BLaER1 treated with 17β-estradiol and CSF1 and Interleukin-3, amounts not matched to agents 10 nM and 100 nM (cell line): ENCODE measurements around the gene COL9A3.
A peak's percentile ranks its signal among the peaks of the same experiment; 100 is the strongest.

Experiments used
- H3K27ac ChIP-seq, 11 experiments: shearing (Covaris generic); formaldehyde crosslinking; 2 replicates each; pipeline ENCODE4 v1.8.1; 2022
- H3K27me3 ChIP-seq, 11 experiments: shearing (Covaris generic); formaldehyde crosslinking; 2 replicates each; pipeline ENCODE4 v1.8.1; 2022
- H3K36me3 ChIP-seq, 11 experiments: shearing (Covaris generic); formaldehyde crosslinking; 2 replicates each; pipeline ENCODE4 v1.8.1; 2022
- H3K4me1 ChIP-seq, 10 experiments: shearing (Covaris generic); formaldehyde crosslinking; 2 replicates each; pipeline ENCODE4 v1.8.1; 2022
- H3K4me2 ChIP-seq, 11 experiments: shearing (Covaris generic); formaldehyde crosslinking; 2 replicates each; pipeline ENCODE4 v1.8.1; 2022
- H3K4me3 ChIP-seq, 10 experiments: shearing (Covaris generic); formaldehyde crosslinking; 2 replicates each; pipeline ENCODE4 v1.8.1; 2022
- H3K9ac ChIP-seq, 11 experiments: shearing (Covaris generic); formaldehyde crosslinking; 2 replicates each; pipeline ENCODE4 v1.8.1; 2022
- H3K9me3 ChIP-seq, 11 experiments: shearing (Covaris generic); formaldehyde crosslinking; replicated peaks in 1 of 11; 2 replicates each; pipeline ENCODE4 v1.8.1; 2022
- H4K20me1 ChIP-seq, 11 experiments: shearing (Covaris generic); formaldehyde crosslinking; 2 replicates each; pipeline ENCODE4 v1.8.1; 2022
- Cebpa-rat ChIP-seq, 11 experiments: shearing (Covaris generic); IDR thresholded peaks; 2 replicates each; pipeline ENCODE4 v1.8.1; 2022

The COL9A3 gene

GRCh38 chr20:62782149-62782892 is 34.5 kb upstream of the COL9A3 start:
- Histone ChIP-seq H3K4me1 (peaks cover 76 to 98% (median 96%) of the 10 kb centered on the region in 10 experiments), H3K36me3 (no peaks in the 10 kb centered on the region), H3K9ac (peak overlapping the region in 7 of 11 experiments; percentile 7 to 43 (median 12); a peak in 7 of 22 replicates), H3K27me3 (peaks cover 0 to 15% (median 0%) of the 10 kb centered on the region in 11 experiments; a peak in 8 of 22 replicates), H4K20me1 (no peaks in the 10 kb centered on the region), H3K4me2 (peak overlapping the region; percentile 59 to 93 (median 78)), H3K4me3 (no peak overlapping the region; a peak in 1 of 20 replicates), H3K27ac (peak overlapping the region in 8 of 11 experiments; percentile 23 to 67 (median 56); a peak in 13 of 22 replicates), H3K9me3 (peaks cover 0 to 13% (median 0%) of the 10 kb centered on the region in 11 experiments; a peak in 6 of 22 replicates)
- TF ChIP-seq Cebpa-rat (IDR thresholded peaks at IDR 0.05), result no peak

- peak overlapping the region; percentile 59 to 93 (median 78) for H3K4me2 ChIP-seq
- H3K27me3 ChIP-seq, result peaks cover 0 to 15% (median 0%) of the 10 kb centered on the region in 11 experiments; a peak in 8 of 22 replicates
- no peaks in the 10 kb centered on the region for H4K20me1 ChIP-seq
- no peak for TF ChIP-seq Cebpa-rat (IDR thresholded peaks at IDR 0.05)
- peaks cover 0 to 14% (median 0%) of the 10 kb centered on the region in 11 experiments; a peak in 6 of 22 replicates for H3K9me3 ChIP-seq
- no peak overlapping the region; a peak in 1 of 20 replicates for H3K4me3 ChIP-seq
- H3K36me3 ChIP-seq, result no peaks in the 10 kb centered on the region
- peak overlapping the region in 9 of 11 experiments; percentile 16 to 67 (median 55); a peak in 15 of 22 replicates for H3K27ac ChIP-seq
- peak overlapping the region in 8 of 11 experiments; percentile 2 to 44 (median 14); a peak in 10 of 22 replicates for H3K9ac ChIP-seq
- peaks cover 76 to 98% (median 96%) of the 10 kb centered on the region in 10 experiments for H3K4me1 ChIP-seq
Measured at GRCh38 chr20:62782893-62783278, 34.0 kb upstream of the COL9A3 start.

DNA sequence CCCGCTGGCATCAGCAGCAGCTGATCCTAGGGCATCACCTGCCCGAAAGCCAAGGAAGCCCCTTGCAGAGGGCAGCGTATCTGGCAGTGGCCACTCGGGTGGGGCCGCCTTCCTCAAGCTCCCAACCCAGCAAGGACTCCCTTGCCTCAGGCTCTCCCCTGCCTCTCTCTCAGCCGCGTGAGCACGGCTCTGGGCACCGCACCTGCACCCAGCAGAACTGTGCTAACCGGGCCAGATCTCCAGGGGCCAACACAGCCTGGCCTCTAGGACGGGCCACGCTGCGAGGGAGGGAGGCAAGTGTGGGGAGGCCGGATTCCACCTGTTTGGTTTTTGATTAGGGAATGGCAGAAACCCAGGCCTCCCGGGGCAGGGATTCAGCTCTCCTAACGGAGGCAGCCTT is 32.4 kb upstream of the COL9A3 start:
- peaks cover 0 to 14% (median 0%) of the 10 kb centered on the region in 11 experiments; a peak in 6 of 22 replicates for H3K9me3 ChIP-seq
- H3K4me3 ChIP-seq, result no peak overlapping the region
- H3K27ac ChIP-seq, result peak overlapping the region in 2 of 11 experiments; percentile 26 to 65; a peak in 1 of 22 replicates
- no peak for TF ChIP-seq Cebpa-rat (IDR thresholded peaks at IDR 0.05)
- peaks cover 81 to 98% (median 97%) of the 10 kb centered on the region in 10 experiments for H3K4me1 ChIP-seq
- H3K9ac ChIP-seq, result peak overlapping the region in 4 of 11 experiments; percentile 10 to 33 (median 18); a peak in 4 of 22 replicates
- H4K20me1 ChIP-seq, result no peaks in the 10 kb centered on the region
- peaks cover 0 to 15% (median 0%) of the 10 kb centered on the region in 11 experiments; a peak in 8 of 22 replicates for H3K27me3 ChIP-seq
- no peaks in the 10 kb centered on the region for H3K36me3 ChIP-seq
- peak overlapping the region; percentile 59 to 93 (median 78) for H3K4me2 ChIP-seq

DNA sequence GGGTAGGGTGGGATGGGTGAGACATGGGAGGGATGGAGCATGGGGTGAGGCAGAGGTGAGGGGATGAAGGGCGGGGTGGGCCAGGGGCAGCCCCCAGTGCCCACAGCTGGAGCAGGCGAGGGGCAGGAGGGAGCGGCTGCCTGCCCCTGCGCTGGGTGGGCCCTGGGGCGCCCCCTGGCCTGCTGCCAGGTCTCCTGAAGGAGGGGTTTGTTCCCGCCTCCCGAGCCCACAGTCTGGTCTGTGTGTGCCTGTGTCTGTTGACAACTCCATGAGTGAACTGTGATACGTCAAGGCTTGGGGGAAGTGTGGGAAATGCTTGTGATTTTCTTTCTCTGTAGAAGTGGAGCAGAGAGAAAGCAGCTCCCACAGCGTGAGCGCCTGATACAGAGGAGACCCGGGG is 31.5 kb upstream of the COL9A3 start:
- no peaks in the 10 kb centered on the region for H4K20me1 ChIP-seq
- H3K9ac ChIP-seq, result peak overlapping the region in 10 of 11 experiments; percentile 16 to 66 (median 44); a peak in 16 of 22 replicates
- H3K27ac ChIP-seq, result peak overlapping the region in 10 of 11 experiments; percentile 9 to 76 (median 64); a peak in 20 of 22 replicates
- H3K4me1 ChIP-seq, result peaks cover 87 to 98% (median 96%) of the 10 kb centered on the region in 10 experiments
- no peaks in the 10 kb centered on the region for H3K36me3 ChIP-seq
- no peak for TF ChIP-seq Cebpa-rat (IDR thresholded peaks at IDR 0.05)
- no peak overlapping the region for H3K4me3 ChIP-seq
- peaks cover 0 to 14% (median 0%) of the 10 kb centered on the region in 11 experiments; a peak in 6 of 22 replicates for H3K9me3 ChIP-seq
- H3K27me3 ChIP-seq, result peaks cover 0 to 7% (median 0%) of the 10 kb centered on the region in 11 experiments; a peak in 5 of 22 replicates
- H3K4me2 ChIP-seq, result peak overlapping the region; percentile 79 to 93 (median 89)

- H3K4me3 ChIP-seq, result peak overlapping the region in 2 of 10 experiments; percentile 13 to 25; a peak in 4 of 20 replicates
- H4K20me1 ChIP-seq, result no peaks in the 10 kb centered on the region
- H3K9me3 ChIP-seq, result peaks cover 0 to 14% (median 0%) of the 10 kb centered on the region in 11 experiments; a peak in 6 of 22 replicates
- H3K27me3 ChIP-seq, result no peaks in the 10 kb centered on the region; a peak in 1 of 22 replicates
- peak overlapping the region; percentile 9 to 76 (median 62); a peak in 21 of 22 replicates for H3K27ac ChIP-seq
- H3K4me1 ChIP-seq, result peaks cover 86 to 96% (median 92%) of the 10 kb centered on the region in 10 experiments
- H3K36me3 ChIP-seq, result no peaks in the 10 kb centered on the region
- peak overlapping the region in 10 of 11 experiments; percentile 16 to 66 (median 44); a peak in 17 of 22 replicates for H3K9ac ChIP-seq
- TF ChIP-seq Cebpa-rat (IDR thresholded peaks at IDR 0.05), result no peak
- H3K4me2 ChIP-seq, result peak overlapping the region; percentile 79 to 93 (median 89)
Measured at GRCh38 chr20:62786157-62786556, 30.7 kb upstream of the COL9A3 start.

- Histone ChIP-seq H3K9ac (0 out of 22 replicates have a peak overlapping the region, but pooled peaks of 1 of the 11 experiments have one; percentile 37), H4K20me1 (0 out of 22 replicates have a peak, but pooled peaks cover 0 to 1% (median 0%) of the 10 kb centered on the region in 11 experiments), H3K27me3 (no peaks in the 10 kb centered on the region; a peak in 1 of 22 replicates), H3K4me2 (peak overlapping the region; percentile 77 to 93 (median 89)), H3K27ac (peak overlapping the region in 9 of 11 experiments; percentile 5 to 76 (median 56); a peak in 12 of 22 replicates), H3K9me3 (peaks cover 0 to 14% (median 0%) of the 10 kb centered on the region in 11 experiments; a peak in 6 of 22 replicates), H3K36me3 (no peaks in the 10 kb centered on the region), H3K4me3 (no peak overlapping the region), H3K4me1 (peaks cover 88 to 97% (median 93%) of the 10 kb centered on the region in 10 experiments)
- no peak for TF ChIP-seq Cebpa-rat (IDR thresholded peaks at IDR 0.05)
Measured at GRCh38 chr20:62787321-62787720, 29.5 kb upstream of the COL9A3 start.

- no peak for TF ChIP-seq Cebpa-rat (IDR thresholded peaks at IDR 0.05)
Measured at GRCh38 chr20:62787866-62788265, 29.0 kb upstream of the COL9A3 start.

GRCh38 chr20:62788607-62789006 is 28.2 kb upstream of the COL9A3 start:
- TF ChIP-seq Cebpa-rat (IDR thresholded peaks at IDR 0.05), result no peak
- Histone ChIP-seq H3K27me3 (no peaks in the 10 kb centered on the region; a peak in 1 of 22 replicates), H3K36me3 (no peaks in the 10 kb centered on the region), H3K9me3 (peaks cover 0 to 14% (median 0%) of the 10 kb centered on the region in 11 experiments; a peak in 6 of 22 replicates), H3K4me2 (peak overlapping the region; percentile 77 to 93 (median 89)), H3K27ac (peak overlapping the region in 6 of 11 experiments; percentile 23 to 76 (median 48); a peak in 10 of 22 replicates), H4K20me1 (peaks cover 0 to 11% (median 0%) of the 10 kb centered on the region in 11 experiments; a peak in 3 of 22 replicates), H3K9ac (peak overlapping the region in 4 of 11 experiments; percentile 20 to 59 (median 22); a peak in 5 of 22 replicates), H3K4me3 (no peak overlapping the region), H3K4me1 (peaks cover 88 to 97% (median 93%) of the 10 kb centered on the region in 10 experiments)

More at GRCh38 chr20:62787866-62788265, 29.0 kb upstream of the COL9A3 start:
- Histone ChIP-seq H3K4me3 (no peak overlapping the region), H3K36me3 (no peaks in the 10 kb centered on the region), H3K4me1 (peaks cover 88 to 97% (median 93%) of the 10 kb centered on the region in 10 experiments), H4K20me1 (peaks cover 0 to 7% (median 0%) of the 10 kb centered on the region in 11 experiments; a peak in 1 of 22 replicates), H3K4me2 (peak overlapping the region; percentile 77 to 93 (median 89)), H3K27me3 (no peaks in the 10 kb centered on the region; a peak in 1 of 22 replicates), H3K27ac (peak overlapping the region in 9 of 11 experiments; percentile 5 to 76 (median 56); a peak in 12 of 22 replicates), H3K9me3 (peaks cover 0 to 14% (median 0%) of the 10 kb centered on the region in 11 experiments; a peak in 6 of 22 replicates), H3K9ac (0 out of 22 replicates have a peak overlapping the region, but pooled peaks of 1 of the 11 experiments have one; percentile 37)
